Fibroblast of upper back skin (primary cell): ENCODE data around the gene TM9SF3.
"Not testable (repeated sequence)": the region's sequence is repeated elsewhere in the genome, so short reads cannot be mapped to it uniquely, and the experiment has no call there.

ENCODE experiments used
- DNase-seq: peaks from one replicate; pipeline ENCODE4 v3.0.0-alpha.2; 2013

The TM9SF3 gene

GRCh38 chr10:96596422-96597407 lies 9.9 kb upstream of the TM9SF3 start:
- DNase-seq, result no peak

- DNase-seq, result no peak
These were observed 8.9 kb upstream of the TM9SF3 start for GRCh38 chr10:96595741-96596140.

- no peak for DNase-seq
These were observed 5.1 kb upstream of the TM9SF3 start for GRCh38 chr10:96591946-96592345.

GRCh38 chr10:96588616-96589419 lies 2.0 kb upstream of the TM9SF3 start:
- DNase-seq, result peak; percentile 49

GRCh38 chr10:96588060-96588554 lies 1.3 kb upstream of the TM9SF3 start:
- no peak for DNase-seq

GRCh38 chr10:96587264-96588059 lies 650 bp upstream of the TM9SF3 start:
- peak; percentile 77 for DNase-seq

GRCh38 chr10:96585736-96586418 lies 935 bp downstream of the TM9SF3 start:
- DNase-seq, result no peak

GRCh38 chr10:96584474-96584873 lies 2.3 kb downstream of the TM9SF3 start:
- DNase-seq, result no peak

GRCh38 chr10:96584035-96584434 lies 2.8 kb downstream of the TM9SF3 start:
- DNase-seq, result no peak

- DNase-seq, result no peak
These were observed 7.7 kb downstream of the TM9SF3 start for GRCh38 chr10:96579133-96579532.

- DNase-seq, result no peak
These were observed 8.2 kb downstream of the TM9SF3 start for GRCh38 chr10:96578633-96579032.

GRCh38 chr10:96578022-96578421 lies 8.8 kb downstream of the TM9SF3 start:
- no peak for DNase-seq

- DNase-seq, result no peak
These were observed 9.7 kb downstream of the TM9SF3 start for GRCh38 chr10:96577069-96577468.

GRCh38 chr10:96576277-96576980 lies 10.4 kb downstream of the TM9SF3 start:
- DNase-seq, result no peak

- DNase-seq, result not testable (repeated sequence)
These were observed 12.2 kb downstream of the TM9SF3 start for GRCh38 chr10:96574564-96574963.

- DNase-seq, result no peak
These were observed 13.8 kb downstream of the TM9SF3 start for GRCh38 chr10:96573036-96573435.

GRCh38 chr10:96570983-96571964 lies 15.5 kb downstream of the TM9SF3 start:
- DNase-seq, result no peak

- no peak for DNase-seq
These were observed 16.3 kb downstream of the TM9SF3 start for GRCh38 chr10:96570511-96570910.

- DNase-seq, result no peak
These were observed 18.4 kb downstream of the TM9SF3 start for GRCh38 chr10:96568402-96568801.

GRCh38 chr10:96565774-96566173 lies 21.0 kb downstream of the TM9SF3 start:
- DNase-seq, result peak; percentile 47
